Panc1 (cell line): ENCODE measurements around the gene INTS2.

Experiments used
- CTCF ChIP-seq: fragments of 450-650 bp; IDR thresholded peaks from 2 replicates; pipeline ENCODE4 v1.5.1; 2017; ENCODE audit warnings: mild to moderate bottlenecking
- POLR2AphosphoS5 ChIP-seq: IDR thresholded peaks from 2 replicates; pipeline ENCODE4 v1.6.1; 2012; ENCODE audit warnings: mild to moderate bottlenecking, low read depth, low read length, moderate library complexity
- TF ChIP-seq, protein P1 (sequence below), 2 experiments: IDR thresholded peaks; 2 replicates each; pipeline ENCODE4 v1.6.1; 2011 to 2012; ENCODE audit warnings: low read depth in 2 of 2, control low read depth in 1 of 2, low read length in 1 of 2, mild to moderate bottlenecking in 1 of 2, moderate library complexity in 1 of 2; ENCODE audit not compliant: insufficient read depth in 1 of 2

DNA sequence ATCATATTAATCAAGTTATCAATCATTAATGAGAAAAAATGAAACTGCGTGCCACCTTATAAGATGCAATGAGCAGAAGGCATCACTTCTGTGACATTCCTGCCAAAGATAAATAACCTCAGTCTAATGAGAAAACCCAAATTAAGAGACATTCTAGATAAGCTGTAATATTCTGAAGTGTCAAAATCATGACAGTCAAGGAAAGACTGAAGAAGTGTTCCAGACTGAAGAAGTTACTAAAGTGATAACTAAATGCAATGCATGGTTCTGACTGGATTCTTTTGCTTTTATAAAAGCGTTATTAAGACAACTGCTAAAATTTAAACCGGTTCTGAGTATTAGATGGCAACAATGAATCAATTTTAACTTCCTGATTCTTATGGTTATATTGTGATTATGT, 95.3 kb downstream of the INTS2 start:
- TF ChIP-seq, protein P1, sequence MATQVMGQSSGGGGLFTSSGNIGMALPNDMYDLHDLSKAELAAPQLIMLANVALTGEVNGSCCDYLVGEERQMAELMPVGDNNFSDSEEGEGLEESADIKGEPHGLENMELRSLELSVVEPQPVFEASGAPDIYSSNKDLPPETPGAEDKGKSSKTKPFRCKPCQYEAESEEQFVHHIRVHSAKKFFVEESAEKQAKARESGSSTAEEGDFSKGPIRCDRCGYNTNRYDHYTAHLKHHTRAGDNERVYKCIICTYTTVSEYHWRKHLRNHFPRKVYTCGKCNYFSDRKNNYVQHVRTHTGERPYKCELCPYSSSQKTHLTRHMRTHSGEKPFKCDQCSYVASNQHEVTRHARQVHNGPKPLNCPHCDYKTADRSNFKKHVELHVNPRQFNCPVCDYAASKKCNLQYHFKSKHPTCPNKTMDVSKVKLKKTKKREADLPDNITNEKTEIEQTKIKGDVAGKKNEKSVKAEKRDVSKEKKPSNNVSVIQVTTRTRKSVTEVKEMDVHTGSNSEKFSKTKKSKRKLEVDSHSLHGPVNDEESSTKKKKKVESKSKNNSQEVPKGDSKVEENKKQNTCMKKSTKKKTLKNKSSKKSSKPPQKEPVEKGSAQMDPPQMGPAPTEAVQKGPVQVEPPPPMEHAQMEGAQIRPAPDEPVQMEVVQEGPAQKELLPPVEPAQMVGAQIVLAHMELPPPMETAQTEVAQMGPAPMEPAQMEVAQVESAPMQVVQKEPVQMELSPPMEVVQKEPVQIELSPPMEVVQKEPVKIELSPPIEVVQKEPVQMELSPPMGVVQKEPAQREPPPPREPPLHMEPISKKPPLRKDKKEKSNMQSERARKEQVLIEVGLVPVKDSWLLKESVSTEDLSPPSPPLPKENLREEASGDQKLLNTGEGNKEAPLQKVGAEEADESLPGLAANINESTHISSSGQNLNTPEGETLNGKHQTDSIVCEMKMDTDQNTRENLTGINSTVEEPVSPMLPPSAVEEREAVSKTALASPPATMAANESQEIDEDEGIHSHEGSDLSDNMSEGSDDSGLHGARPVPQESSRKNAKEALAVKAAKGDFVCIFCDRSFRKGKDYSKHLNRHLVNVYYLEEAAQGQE (IDR thresholded peaks at IDR 0.05; ENCODE audit: insufficient read depth in 1 of 2, low read depth in 2 of 2, low read length in 1 of 2) = no peak
- TF ChIP-seq CTCF = no peak
- TF ChIP-seq POLR2AphosphoS5 = no peak
